Measurements from ENCODE around the gene CIB4.
A peak's percentile ranks its signal among the peaks of the same experiment; 100 is the strongest.

- TF ChIP-seq CTCF (IDR thresholded peaks at IDR 0.05) (no peak), POLR2A (IDR thresholded peaks at IDR 0.05) (peak in 1 of 3 donors; percentile 25)
Observed at GRCh38 chr2:26562811-26563645, 78.1 kb downstream of the CIB4 start.
